Neural progenitor cell (in vitro differentiated cells): Measurements from ENCODE around the gene MRGPRF. TPM values are rescaled to one million over a fixed set of nuclear protein-coding genes. Genes with fewer than 3 reads are reported as not detected.

Source experiments
- DNase-seq: peaks from one replicate; pipeline ENCODE4 v3.0.0-alpha.2; 2016; ENCODE audit warnings: low spot score
- H2AFZ ChIP-seq: fragments of 200-600 bp; sonication (generic); replicated peaks from 2 replicates; pipeline ENCODE4 v1.6.1; 2016; ENCODE audit warnings: antibody characterized with exemption
- H3F3A ChIP-seq: fragments of 200-600 bp; sonication (generic); 2 replicates; pipeline ENCODE4 v1.6.1; 2016; ENCODE audit warnings: antibody characterized with exemption, low read depth
- H3K27ac ChIP-seq: fragments of 200-600 bp; sonication (generic); 2 replicates; pipeline ENCODE4 v1.5.1; 2016; ENCODE audit warnings: mild to moderate bottlenecking
- H3K27me3 ChIP-seq: fragments of 200-600 bp; sonication (generic); 2 replicates; pipeline ENCODE4 v1.6.1; 2016; ENCODE audit warnings: mild to moderate bottlenecking, moderate library complexity
- H3K36me3 ChIP-seq: fragments of 200-600 bp; sonication (generic); 2 replicates; pipeline ENCODE4 v1.5.1; 2016
- H3K4me1 ChIP-seq: fragments of 200-600 bp; sonication (generic); 2 replicates; pipeline ENCODE4 v1.6.1; 2016; ENCODE audit warnings: mixed run types
- H3K4me2 ChIP-seq: fragments of 200-600 bp; sonication (generic); 2 replicates; pipeline ENCODE4 v1.6.1; 2016
- H3K4me3 ChIP-seq: fragments of 200-600 bp; sonication (generic); 2 replicates; pipeline ENCODE4 v1.5.1; 2016
- H3K79me2 ChIP-seq: fragments of 200-600 bp; sonication (generic); 2 replicates; pipeline ENCODE4 v1.6.1; 2016; ENCODE audit warnings: low read depth
- H3K9ac ChIP-seq: fragments of 200-600 bp; sonication (generic); 2 replicates; pipeline ENCODE4 v1.6.1; 2016
- H3K9me3 ChIP-seq: fragments of 200-600 bp; sonication (generic); 2 replicates; pipeline ENCODE4 v1.5.1; 2016; ENCODE audit warnings: low read depth
- H4K20me1 ChIP-seq: fragments of 200-600 bp; sonication (generic); 2 replicates; pipeline ENCODE4 v1.6.1; 2016; ENCODE audit warnings: low read depth
- H3K27ac Mint-ChIP-seq: 3 replicates; pipeline ENCODE4 v1.8.0; 2021; ENCODE audit warnings: mixed read lengths
- H3K27me3 Mint-ChIP-seq: 2 replicates; pipeline ENCODE4 v1.8.0; 2022; ENCODE audit warnings: low read depth, mild to moderate bottlenecking, inconsistent platforms, moderate library complexity, mixed read lengths; ENCODE audit not compliant: insufficient read depth
- H3K36me3 Mint-ChIP-seq: 3 replicates; pipeline ENCODE4 v1.8.0; 2021; ENCODE audit warnings: mixed read lengths
- H3K4me1 Mint-ChIP-seq: 3 replicates; pipeline ENCODE4 v1.8.0; 2021; ENCODE audit warnings: mixed read lengths
- H3K4me3 Mint-ChIP-seq: 3 replicates; pipeline ENCODE4 v1.8.0; 2021; ENCODE audit warnings: mild to moderate bottlenecking, moderate library complexity, mixed read lengths
- H3K9me3 Mint-ChIP-seq: 3 replicates; pipeline ENCODE4 v1.8.0; 2020; ENCODE audit warnings: mixed read lengths
- CTCF ChIP-seq: fragments of 200-600 bp; sonication (generic); IDR thresholded peaks from 2 replicates; pipeline ENCODE4 v1.5.1; 2017; ENCODE audit warnings: antibody characterized with exemption, mild to moderate bottlenecking
- EZH2 ChIP-seq: fragments of 200-600 bp; sonication (generic); IDR thresholded peaks from 2 replicates; pipeline ENCODE4 v1.6.1; 2017; ENCODE audit warnings: antibody characterized with exemption, mild to moderate bottlenecking, moderate library complexity
- EZH2phosphoT487 ChIP-seq: fragments of 200-600 bp; sonication (generic); IDR thresholded peaks from 2 replicates; pipeline ENCODE4 v1.6.1; 2017; ENCODE audit warnings: antibody characterized with exemption
- total RNA-seq: library from RNA; depleted of rRNA; stranded (reverse); fragments of >200 nt; gene quantifications from 2 replicates; pipeline ENCODE4 v1.2.3, GENCODE V29; 2015; ENCODE audit warnings: low replicate concordance

MRGPRF gene
- total RNA-seq, 1 donor from 2014 or later, result 0.56 TPM

- Histone ChIP-seq H3K79me2 (no peaks in the 10 kb centered on the region), H3K9ac (no peak overlapping the region), H3K4me3 (no peak overlapping the region), H3K4me1 (no peaks in the 10 kb centered on the region), H3K4me2 (no peak overlapping the region), H2AFZ (no peak overlapping the region), H3F3A (no peaks in the 10 kb centered on the region), H3K27ac (no peak overlapping the region), H3K9me3 (no peaks in the 10 kb centered on the region), H3K27me3 (no peaks in the 10 kb centered on the region), H3K36me3 (no peaks in the 10 kb centered on the region), H4K20me1 (no peaks in the 10 kb centered on the region)
- H3K9me3 Mint-ChIP-seq, result no peaks in the 10 kb centered on the region
- H3K4me3 Mint-ChIP-seq, result no peak overlapping the region
- peaks cover 7% of the 10 kb centered on the region for H3K4me1 Mint-ChIP-seq
- no peak for DNase-seq
- no peak for TF ChIP-seq EZH2phosphoT487
- no peak for TF ChIP-seq CTCF
- no peak for TF ChIP-seq EZH2
- H3K27me3 Mint-ChIP-seq, result peaks cover 2% of the 10 kb centered on the region
- H3K36me3 Mint-ChIP-seq, result no peaks in the 10 kb centered on the region
- peak overlapping the region; percentile 60 for H3K27ac Mint-ChIP-seq
These were observed 14.6 kb downstream of the MRGPRF start for GRCh38 chr11:68998390-68998911.

- no peak overlapping the region for H3K4me2 ChIP-seq
These were observed 15.1 kb downstream of the MRGPRF start for GRCh38 chr11:68997995-68998348.

GRCh38 chr11:68997124-68997994, 15.7 kb downstream of the MRGPRF start:
- H3K4me1 ChIP-seq, result no peaks in the 10 kb centered on the region
- no peaks in the 10 kb centered on the region for H3F3A ChIP-seq
- no peak for TF ChIP-seq CTCF
- TF ChIP-seq EZH2, result no peak
- TF ChIP-seq EZH2phosphoT487, result no peak
- H3K9ac ChIP-seq, result no peak overlapping the region
- no peaks in the 10 kb centered on the region for H3K79me2 ChIP-seq
- H3K27me3 ChIP-seq, result no peaks in the 10 kb centered on the region
- Mint-ChIP-seq H3K9me3 (no peaks in the 10 kb centered on the region), H3K36me3 (no peaks in the 10 kb centered on the region), H3K27me3 (peaks cover 4% of the 10 kb centered on the region), H3K4me3 (no peak overlapping the region), H3K4me1 (peaks cover 7% of the 10 kb centered on the region), H3K27ac (no peak overlapping the region)
- DNase-seq, result no peak
- H4K20me1 ChIP-seq, result no peaks in the 10 kb centered on the region
- H3K4me2 ChIP-seq, result no peak overlapping the region
- no peaks in the 10 kb centered on the region for H3K36me3 ChIP-seq
- no peak overlapping the region for H2AFZ ChIP-seq
- no peak overlapping the region for H3K27ac ChIP-seq
- H3K4me3 ChIP-seq, result no peak overlapping the region
- no peaks in the 10 kb centered on the region for H3K9me3 ChIP-seq

More at GRCh38 chr11:68997995-68998348, 15.1 kb downstream of the MRGPRF start:
- Mint-ChIP-seq H3K4me3 (no peak overlapping the region), H3K27me3 (peaks cover 2% of the 10 kb centered on the region), H3K9me3 (no peaks in the 10 kb centered on the region), H3K36me3 (no peaks in the 10 kb centered on the region), H3K27ac (no peak overlapping the region), H3K4me1 (peaks cover 7% of the 10 kb centered on the region)
- H4K20me1 ChIP-seq, result no peaks in the 10 kb centered on the region
- no peaks in the 10 kb centered on the region for H3K79me2 ChIP-seq
- no peak overlapping the region for H3K4me3 ChIP-seq
- H3F3A ChIP-seq, result no peaks in the 10 kb centered on the region
- no peaks in the 10 kb centered on the region for H3K9me3 ChIP-seq
- no peaks in the 10 kb centered on the region for H3K4me1 ChIP-seq
- no peak overlapping the region for H3K9ac ChIP-seq
- H3K36me3 ChIP-seq, result no peaks in the 10 kb centered on the region
- no peak overlapping the region for H2AFZ ChIP-seq
- no peak for TF ChIP-seq EZH2
- no peak for TF ChIP-seq CTCF
- TF ChIP-seq EZH2phosphoT487, result no peak
- H3K27me3 ChIP-seq, result no peaks in the 10 kb centered on the region
- no peak overlapping the region for H3K27ac ChIP-seq
- DNase-seq, result no peak
